HFF-Myc (cell line): ENCODE results near the gene UCN.

Source experiments
- DNase-seq: peaks from one replicate; pipeline ENCODE4 v3.0.0-alpha.2; 2011; ENCODE audit warnings: low read depth; ENCODE audit errors: extremely low read depth
- H3K4me3 ChIP-seq: replicated peaks from 2 replicates; pipeline ENCODE4 v1.5.1; 2011; ENCODE audit warnings: low read depth, mild to moderate bottlenecking, control low read depth, low read length
- TF ChIP-seq, protein P1 (sequence below): IDR thresholded peaks from 2 replicates; pipeline ENCODE4 v1.5.1; 2012; ENCODE audit warnings: mild to moderate bottlenecking, low read depth, low read length, control low read depth; ENCODE audit errors: missing control alignments

Gene UCN

DNA sequence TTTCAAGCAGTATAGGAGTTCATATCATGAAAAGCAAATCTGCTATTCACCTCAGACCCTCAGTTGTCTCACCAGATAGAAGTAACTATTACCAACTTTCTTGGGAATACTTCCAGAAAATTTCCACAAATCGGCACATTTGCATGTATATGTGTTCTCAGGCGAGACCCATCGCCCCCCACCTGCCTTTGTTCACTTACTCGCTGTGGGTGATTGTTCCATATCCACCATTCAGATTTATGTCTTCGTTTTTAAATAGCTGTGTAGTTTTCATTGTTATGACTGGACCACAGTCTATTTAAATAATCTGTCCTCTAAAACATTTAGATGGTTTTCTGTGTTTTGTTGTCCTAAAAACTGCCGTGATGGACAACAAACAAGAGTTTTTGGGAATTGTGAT lies 22.8 kb downstream of the UCN start:
- TF ChIP-seq, protein P1, sequence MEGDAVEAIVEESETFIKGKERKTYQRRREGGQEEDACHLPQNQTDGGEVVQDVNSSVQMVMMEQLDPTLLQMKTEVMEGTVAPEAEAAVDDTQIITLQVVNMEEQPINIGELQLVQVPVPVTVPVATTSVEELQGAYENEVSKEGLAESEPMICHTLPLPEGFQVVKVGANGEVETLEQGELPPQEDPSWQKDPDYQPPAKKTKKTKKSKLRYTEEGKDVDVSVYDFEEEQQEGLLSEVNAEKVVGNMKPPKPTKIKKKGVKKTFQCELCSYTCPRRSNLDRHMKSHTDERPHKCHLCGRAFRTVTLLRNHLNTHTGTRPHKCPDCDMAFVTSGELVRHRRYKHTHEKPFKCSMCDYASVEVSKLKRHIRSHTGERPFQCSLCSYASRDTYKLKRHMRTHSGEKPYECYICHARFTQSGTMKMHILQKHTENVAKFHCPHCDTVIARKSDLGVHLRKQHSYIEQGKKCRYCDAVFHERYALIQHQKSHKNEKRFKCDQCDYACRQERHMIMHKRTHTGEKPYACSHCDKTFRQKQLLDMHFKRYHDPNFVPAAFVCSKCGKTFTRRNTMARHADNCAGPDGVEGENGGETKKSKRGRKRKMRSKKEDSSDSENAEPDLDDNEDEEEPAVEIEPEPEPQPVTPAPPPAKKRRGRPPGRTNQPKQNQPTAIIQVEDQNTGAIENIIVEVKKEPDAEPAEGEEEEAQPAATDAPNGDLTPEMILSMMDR: no peak
- no peak for DNase-seq
- H3K4me3 ChIP-seq: no peak overlapping the region

DNA sequence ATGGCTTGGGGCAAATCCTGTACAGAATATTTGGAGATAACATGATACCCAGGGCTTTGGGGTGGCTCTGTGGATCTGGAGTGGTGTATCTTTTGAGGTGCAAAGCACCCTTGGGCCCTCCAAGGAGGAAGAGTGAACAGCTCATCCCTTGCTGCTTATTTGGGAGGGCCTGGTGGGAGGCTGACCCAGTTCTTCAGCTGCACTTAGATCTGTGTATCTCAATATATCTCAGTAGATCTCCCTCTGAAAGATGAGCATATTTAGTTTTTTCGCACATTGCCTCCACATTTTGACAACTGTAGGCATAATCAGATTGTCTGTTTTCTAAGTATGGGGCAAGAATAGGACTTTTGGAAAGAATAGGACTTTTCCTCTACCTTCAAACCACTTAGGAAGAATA lies 23.2 kb downstream of the UCN start:
- no peak overlapping the region for H3K4me3 ChIP-seq
- DNase-seq: no peak
- TF ChIP-seq, protein P1: no peak

GRCh38 chr2:27282892-27283291 lies 25.4 kb downstream of the UCN start:
- no peak for DNase-seq
- H3K4me3 ChIP-seq: no peak overlapping the region
- TF ChIP-seq, protein P1: no peak

DNA sequence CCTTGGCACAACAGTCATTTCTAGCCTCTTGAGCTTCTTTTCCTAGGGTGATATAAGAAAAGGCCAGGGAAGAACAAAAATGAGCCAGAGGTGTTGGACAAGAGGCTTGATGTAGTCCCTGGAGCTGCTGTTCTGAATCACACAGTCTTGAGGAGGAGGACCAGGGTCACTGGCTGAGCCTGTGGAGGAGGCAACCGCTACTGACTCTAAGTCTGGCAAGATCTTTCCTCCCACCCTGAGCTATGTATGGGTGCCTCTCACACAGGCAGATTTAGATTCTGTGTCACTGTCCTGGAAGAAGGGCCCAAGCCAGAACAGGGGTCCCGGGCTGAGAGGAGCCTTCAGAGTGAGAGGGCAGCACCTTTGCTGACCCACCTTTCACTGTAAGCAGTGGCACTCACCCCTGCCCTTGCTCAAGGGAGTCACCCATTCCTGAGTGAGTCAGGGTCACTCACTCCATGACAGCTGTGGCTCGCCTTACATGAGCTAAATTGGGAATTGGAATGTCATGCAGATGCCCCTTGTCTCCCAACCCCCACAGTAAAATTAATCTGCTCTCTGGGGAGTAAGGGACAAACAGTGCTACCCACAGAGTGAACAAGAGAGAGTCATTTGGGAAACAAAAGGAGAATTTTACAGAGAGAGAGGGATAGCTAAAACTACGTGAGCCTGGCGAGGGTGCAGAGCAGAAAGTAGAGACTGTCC lies 26.2 kb downstream of the UCN start, which contains the start of gene TRIM54:
TRIM54 (plus strand) TSS at position 575 of the 705 bp plus-strand sequence. CDS start 303 bp downstream, outside the sequence.
- TF ChIP-seq, protein P1: no peak
- no peak for DNase-seq
- H3K4me3 ChIP-seq: no peak within 1 kb of the TSS

DNA sequence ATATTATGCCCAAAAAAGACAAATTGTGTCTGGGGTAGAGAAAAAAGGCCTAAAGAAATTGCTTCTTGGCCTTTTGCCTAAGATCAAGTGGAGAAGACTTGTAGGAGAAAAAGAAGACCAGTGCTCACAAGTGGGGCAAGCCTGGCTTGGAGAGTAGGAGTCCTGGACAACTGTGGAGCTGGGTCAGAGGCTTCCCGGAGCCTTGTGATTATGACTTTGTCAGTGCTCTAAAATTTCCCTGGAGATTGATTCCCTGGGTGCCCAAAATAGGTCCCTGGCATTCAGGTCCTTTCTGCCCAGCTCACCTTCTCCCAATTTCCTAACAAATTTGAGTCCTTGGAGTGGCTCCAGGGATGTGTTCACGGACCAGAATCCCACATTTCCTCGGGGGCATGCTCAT lies 26.8 kb downstream of the UCN start:
- no peak overlapping the region for H3K4me3 ChIP-seq
- TF ChIP-seq, protein P1: no peak
- DNase-seq: no peak

- no peak for DNase-seq
- TF ChIP-seq, protein P1: no peak
- H3K4me3 ChIP-seq: no peak overlapping the region
Measured at GRCh38 chr2:27280826-27281225, 27.4 kb downstream of the UCN start.

DNA sequence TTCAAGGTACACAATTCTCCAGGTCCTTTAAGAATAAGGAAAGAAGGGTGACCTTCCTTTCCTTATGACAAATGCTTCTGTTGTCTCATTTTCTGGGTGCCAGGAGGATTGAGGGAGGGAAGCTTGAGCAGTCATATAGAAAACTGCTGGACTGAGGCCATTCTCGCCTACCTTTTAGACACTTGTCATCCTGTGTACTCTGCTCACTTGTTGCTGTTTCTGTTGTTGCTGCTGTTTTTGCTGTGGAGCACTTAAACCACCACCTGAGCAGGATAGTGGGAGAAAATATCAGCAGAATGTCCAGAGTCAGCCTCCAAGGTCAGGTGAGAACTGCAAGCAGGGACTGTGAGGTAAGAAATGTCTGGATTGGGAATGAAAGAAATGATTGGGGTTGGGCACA lies 30.2 kb downstream of the UCN start:
- H3K4me3 ChIP-seq: no peak overlapping the region
- TF ChIP-seq, protein P1: no peak
- no peak for DNase-seq
